Neuronal stem cell (in vitro differentiated cells): ENCODE results near the gene KCNAB1.

Experiments
- DNase-seq: peaks from one replicate; pipeline ENCODE4 v3.0.0-alpha.2; 2013; ENCODE audit warnings: low spot score
- H2AFZ ChIP-seq: one replicate; pipeline ENCODE4 v1.6.1; 2013; ENCODE audit warnings: mild to moderate bottlenecking, low read length, inconsistent platforms
- H2AK5ac ChIP-seq: 2 replicates; pipeline ENCODE4 v1.6.1; 2013; ENCODE audit warnings: low read depth, mild to moderate bottlenecking, inconsistent platforms, low read length, moderate library complexity, mixed read lengths
- H2BK120ac ChIP-seq: 2 replicates; pipeline ENCODE4 v1.6.1; 2013; ENCODE audit warnings: low read depth, mild to moderate bottlenecking, inconsistent platforms, low read length, moderate library complexity, mixed read lengths
- H2BK12ac ChIP-seq: one replicate; pipeline ENCODE4 v1.6.1; 2013; ENCODE audit warnings: low read length, inconsistent platforms
- H2BK15ac ChIP-seq: 2 replicates; pipeline ENCODE4 v1.6.1; 2013; ENCODE audit warnings: mild to moderate bottlenecking, low read length, inconsistent platforms, mixed read lengths
- H2BK5ac ChIP-seq: one replicate; pipeline ENCODE4 v1.6.1; 2013; ENCODE audit warnings: inconsistent platforms, mild to moderate bottlenecking, low read length, moderate library complexity
- H3K14ac ChIP-seq: one replicate; pipeline ENCODE4 v1.6.1; 2013; ENCODE audit warnings: low read length, inconsistent platforms
- H3K18ac ChIP-seq: 2 replicates; pipeline ENCODE4 v1.6.1; 2013; ENCODE audit warnings: low read length, inconsistent platforms
- H3K23ac ChIP-seq: 2 replicates; pipeline ENCODE4 v1.6.1; 2013; ENCODE audit warnings: low read depth, mild to moderate bottlenecking, mixed read lengths, low read length, inconsistent platforms; ENCODE audit not compliant: poor library complexity
- H3K27ac ChIP-seq: replicated peaks from 3 replicates; pipeline ENCODE4 v1.5.1; 2013; ENCODE audit warnings: low read length, inconsistent platforms
- H3K27me3 ChIP-seq, 3 experiments: 2 replicates each; pipeline ENCODE4 v1.6.1; 2013; ENCODE audit warnings: low read length in 3 of 3, mild to moderate bottlenecking in 2 of 3, inconsistent platforms in 1 of 3, low read depth in 1 of 3, mixed read lengths in 1 of 3, moderate library complexity in 1 of 3; ENCODE audit not compliant: control insufficient read depth in 3 of 3, insufficient read depth in 3 of 3
- H3K36me3 ChIP-seq, 2 donors: replicated peaks in 1 of 2; 2 replicates each; pipeline ENCODE4 v1.6.1; 2013; ENCODE audit warnings: low read length in 2 of 2; ENCODE audit not compliant: control insufficient read depth in 2 of 2, insufficient read depth in 2 of 2
- H3K4ac ChIP-seq: 2 replicates; pipeline ENCODE4 v1.6.1; 2013; ENCODE audit warnings: inconsistent platforms, mild to moderate bottlenecking, low read length, moderate library complexity
- H3K4me1 ChIP-seq, 2 donors: 1 replicate in 1 of 2; 2 replicates in 1 of 2; pipeline ENCODE4 v1.6.1; 2013; ENCODE audit warnings: low read length in 2 of 2, low read depth in 1 of 2; ENCODE audit not compliant: control insufficient read depth in 2 of 2, insufficient read depth in 1 of 2
- H3K4me2 ChIP-seq: one replicate; pipeline ENCODE4 v1.6.1; 2013; ENCODE audit warnings: mild to moderate bottlenecking, low read length, inconsistent platforms; ENCODE audit not compliant: insufficient read depth, poor library complexity, severe bottlenecking
- H3K4me3 ChIP-seq, 2 donors: 2 replicates each; pipeline ENCODE4 v1.5.1; 2013; ENCODE audit warnings: low read length in 2 of 2, mild to moderate bottlenecking in 2 of 2, inconsistent platforms in 1 of 2, moderate library complexity in 1 of 2
- H3K79me1 ChIP-seq: one replicate; pipeline ENCODE4 v1.6.1; 2013; ENCODE audit warnings: low read depth, mild to moderate bottlenecking, inconsistent platforms, low read length, moderate library complexity
- H3K9ac ChIP-seq: one replicate; pipeline ENCODE4 v1.6.1; 2013; ENCODE audit warnings: mild to moderate bottlenecking, low read depth, low read length, inconsistent platforms; ENCODE audit not compliant: poor library complexity
- H3K9me3 ChIP-seq, 2 donors: replicated peaks in 1 of 2; 2 replicates each; pipeline versions ENCODE3 to v1.6.1; 2013; ENCODE audit warnings: low read length in 2 of 2, mild to moderate bottlenecking in 2 of 2, inconsistent platforms in 1 of 2, low read depth in 1 of 2, mixed read lengths in 1 of 2, moderate library complexity in 1 of 2; ENCODE audit not compliant: control insufficient read depth in 2 of 2, insufficient read depth in 1 of 2
- H4K8ac ChIP-seq: one replicate; pipeline ENCODE4 v1.6.1; 2013; ENCODE audit warnings: low read depth, mild to moderate bottlenecking, inconsistent platforms, low read length, moderate library complexity
- H4K91ac ChIP-seq: one replicate; pipeline ENCODE4 v1.6.1; 2013; ENCODE audit warnings: low read length, low read depth, mild to moderate bottlenecking, inconsistent platforms; ENCODE audit not compliant: poor library complexity
- WGBS, 2 donors: extraction: QIAGEN DNeasy Blood & Tissue Kit; methylation state at CpG; one replicate each; pipeline ENCODE4 v1.1.7; 2013; ENCODE audit warnings: missing lambda C conversion rate in 2 of 2, mixed read lengths in 1 of 2; ENCODE audit not compliant: insufficient read length in 2 of 2, insufficient replicate concordance in 1 of 2; ENCODE audit errors: extremely low coverage in 2 of 2; 5-methylcytosine and 5-hydroxymethylcytosine counted together

KCNAB1 gene

DNA sequence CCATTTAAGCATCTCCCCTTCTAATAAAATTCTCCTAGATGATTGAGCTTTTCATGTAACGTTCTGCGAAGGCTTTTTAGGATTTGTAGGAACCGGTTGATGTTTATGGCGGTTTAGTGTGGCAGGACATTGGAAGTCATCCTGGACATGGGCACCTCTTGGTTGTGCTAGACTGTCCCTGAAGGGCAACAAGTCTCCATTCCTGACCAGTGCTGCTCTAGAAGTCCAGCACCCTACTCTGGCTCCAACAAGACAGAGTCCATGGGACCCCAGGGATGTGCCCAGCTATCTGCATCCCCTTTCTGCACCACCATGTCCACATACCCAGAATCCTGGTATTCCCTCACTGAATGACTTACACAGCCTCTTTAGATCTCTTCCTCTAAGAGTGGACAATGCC, 46.4 kb downstream of the KCNAB1 start:
- Histone ChIP-seq H2BK15ac (no peak overlapping the region), H2BK120ac (no peak overlapping the region), H3K9me3 (no peaks in the 10 kb centered on the region), H2AFZ (no peak overlapping the region), H3K14ac (peak overlapping the region; percentile 57), H3K4me1 (no peaks in the 10 kb centered on the region), H3K9ac (no peak overlapping the region), H4K91ac (no peak overlapping the region), H3K4me2 (no peak overlapping the region), H3K27ac (no peak overlapping the region), H2BK12ac (no peak overlapping the region), H3K27me3 (no peaks in the 10 kb centered on the region), H3K36me3 (no peaks in the 10 kb centered on the region), H3K4ac (no peak overlapping the region), H3K23ac (no peak overlapping the region), H3K79me1 (no peaks in the 10 kb centered on the region), H3K18ac (peak overlapping the region; percentile 3), H3K4me3 (no peak overlapping the region), H4K8ac (no peak overlapping the region), H2BK5ac (no peak overlapping the region), H2AK5ac (no peak overlapping the region)
- no CpG with 5 or more reads among the region's 4 CpGs for WGBS, 2 donors
- DNase-seq = no peak

DNA sequence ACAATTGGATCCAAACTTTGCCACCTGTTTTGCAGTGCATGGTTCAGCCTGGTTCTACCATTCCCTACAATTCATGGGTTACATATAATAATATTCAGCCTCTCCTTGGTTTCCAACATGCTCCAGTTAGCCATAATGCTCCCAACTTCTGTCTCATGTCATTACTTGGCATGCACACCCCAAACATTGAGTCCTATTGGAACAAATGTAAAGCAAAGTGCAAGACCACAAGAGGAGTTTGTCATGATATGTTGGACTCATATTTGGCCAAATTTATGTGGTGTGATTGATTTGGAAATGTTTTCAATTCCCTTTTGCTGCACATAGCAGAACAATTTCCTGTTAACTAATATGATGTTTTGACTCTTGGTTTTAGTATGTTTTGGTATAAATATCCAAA, 50.2 kb downstream of the KCNAB1 start:
- H2BK5ac ChIP-seq = no peak overlapping the region
- no peak overlapping the region for H4K91ac ChIP-seq
- no peak overlapping the region for H3K23ac ChIP-seq
- no peak for DNase-seq
- no peak overlapping the region for H3K4ac ChIP-seq
- no peak overlapping the region for H3K9ac ChIP-seq
- H2BK12ac ChIP-seq = no peak overlapping the region
- no peak overlapping the region for H3K4me2 ChIP-seq
- no peaks in the 10 kb centered on the region for H3K36me3 ChIP-seq
- no peaks in the 10 kb centered on the region for H3K4me1 ChIP-seq
- H2BK15ac ChIP-seq = no peak overlapping the region
- no peak overlapping the region for H2AK5ac ChIP-seq
- H3K9me3 ChIP-seq = no peaks in the 10 kb centered on the region
- H3K4me3 ChIP-seq = no peak overlapping the region
- H3K79me1 ChIP-seq = no peaks in the 10 kb centered on the region
- no peak overlapping the region for H3K14ac ChIP-seq
- H3K27me3 ChIP-seq = no peaks in the 10 kb centered on the region
- H3K18ac ChIP-seq = no peak overlapping the region
- no peak overlapping the region for H3K27ac ChIP-seq
- no peak overlapping the region for H2BK120ac ChIP-seq
- H2AFZ ChIP-seq = no peak overlapping the region
- no peak overlapping the region for H4K8ac ChIP-seq

DNA sequence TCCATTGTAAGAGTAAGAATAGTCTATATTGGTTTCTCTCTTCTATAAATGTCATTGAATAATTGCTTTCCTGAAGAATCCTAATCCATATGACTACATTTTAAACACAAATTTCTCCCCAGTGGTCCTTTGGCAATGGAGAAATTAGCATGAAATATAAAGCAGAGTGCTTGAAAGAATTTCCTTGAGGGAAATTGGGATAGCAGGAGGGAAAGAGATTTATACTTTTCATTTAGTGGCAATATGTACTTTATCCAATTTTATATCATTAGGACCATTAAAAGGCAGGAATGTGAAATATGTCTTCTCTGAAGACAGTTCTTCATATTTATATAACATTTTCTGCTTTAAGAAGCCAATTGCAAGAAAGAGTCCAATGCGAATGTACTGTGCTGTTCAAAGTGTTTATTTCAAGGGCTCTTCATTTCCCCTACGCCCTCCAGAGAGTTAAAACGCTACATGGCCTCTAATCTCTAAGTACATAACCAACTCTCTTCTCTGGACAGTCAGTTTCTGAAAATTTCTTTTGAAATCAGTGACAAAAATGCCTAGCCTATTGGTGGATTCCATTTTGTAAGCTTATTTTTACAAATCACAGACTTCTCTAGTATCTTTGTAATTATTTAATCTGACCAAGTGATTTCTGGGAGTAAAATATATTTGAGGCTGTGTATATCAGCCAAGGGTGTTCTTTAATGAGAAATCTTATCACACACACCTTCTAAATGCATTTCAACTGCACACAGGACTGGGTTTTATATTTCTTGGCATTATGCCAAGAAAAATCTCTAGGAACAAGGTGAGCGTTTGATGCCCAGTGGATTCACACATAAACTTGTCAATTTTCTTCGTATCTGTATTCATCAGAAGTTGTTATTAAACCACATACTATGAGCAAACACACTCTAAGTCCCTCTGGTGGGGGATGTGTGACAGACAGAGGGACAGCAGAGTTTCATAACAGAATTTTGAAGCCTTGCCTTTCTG, 51.2 kb downstream of the KCNAB1 start:
- no CpG with 5 or more reads among the region's 5 CpGs for WGBS, 2 donors
- Histone ChIP-seq H2BK5ac (no peak overlapping the region), H3K4ac (no peak overlapping the region)

DNA sequence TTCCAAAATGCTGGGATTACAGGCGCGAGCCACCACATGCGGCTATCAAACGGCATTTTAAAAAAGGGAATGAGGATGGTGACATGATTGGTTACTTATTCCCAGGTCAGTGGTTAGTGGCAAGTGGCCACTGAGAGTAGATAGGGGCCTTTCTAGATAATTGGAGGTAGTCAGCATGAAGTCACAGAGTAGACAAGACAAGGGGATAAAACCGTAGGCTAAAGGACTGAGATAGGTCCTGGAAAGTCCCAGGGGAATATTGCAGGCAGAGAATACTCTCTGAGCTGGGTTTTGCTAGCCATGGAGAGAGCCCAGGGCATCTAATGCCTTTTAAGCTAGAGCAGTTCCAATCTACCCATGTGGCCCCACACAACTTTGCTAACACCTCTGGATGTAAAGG, 52.2 kb downstream of the KCNAB1 start:
- Histone ChIP-seq H2BK5ac (no peak overlapping the region), H3K4me3 (no peak overlapping the region), H3K4ac (no peak overlapping the region), H3K23ac (no peak overlapping the region), H3K79me1 (no peaks in the 10 kb centered on the region), H2AFZ (no peak overlapping the region), H3K36me3 (no peaks in the 10 kb centered on the region), H3K4me1 (no peaks in the 10 kb centered on the region), H3K9me3 (no peaks in the 10 kb centered on the region), H2BK15ac (no peak overlapping the region), H2BK12ac (no peak overlapping the region), H2AK5ac (no peak overlapping the region), H4K8ac (no peak overlapping the region), H3K18ac (no peak overlapping the region), H2BK120ac (no peak overlapping the region), H3K4me2 (no peak overlapping the region), H3K9ac (no peak overlapping the region), H3K14ac (no peak overlapping the region), H3K27ac (no peak overlapping the region), H3K27me3 (no peaks in the 10 kb centered on the region), H4K91ac (no peak overlapping the region)
- no peak for DNase-seq
- WGBS, 2 donors = no CpG with 5 or more reads among the region's 5 CpGs

More for the DNA sequence above, 51.2 kb downstream of the KCNAB1 start:
- Histone ChIP-seq H3K79me1 (no peaks in the 10 kb centered on the region), H3K27ac (no peak overlapping the region), H3K4me3 (no peak overlapping the region), H2AFZ (no peak overlapping the region), H3K9me3 (no peaks in the 10 kb centered on the region), H3K9ac (no peak overlapping the region), H3K27me3 (no peaks in the 10 kb centered on the region), H3K36me3 (no peaks in the 10 kb centered on the region), H3K4me2 (no peak overlapping the region), H2BK15ac (no peak overlapping the region), H3K18ac (no peak overlapping the region), H3K14ac (no peak overlapping the region), H2BK12ac (no peak overlapping the region), H2AK5ac (no peak overlapping the region), H3K23ac (no peak overlapping the region), H2BK120ac (no peak overlapping the region), H4K8ac (no peak overlapping the region), H3K4me1 (no peaks in the 10 kb centered on the region), H4K91ac (no peak overlapping the region)
- DNase-seq = no peak
